Type B pancreatic cell (in vitro differentiated cells): ENCODE measurements around the gene PARP6. TPM values are rescaled to one million over a fixed set of nuclear protein-coding genes. Genes with fewer than 3 reads are reported as not detected.

Experiments used
- DNase-seq: peaks from one replicate; pipeline ENCODE4 v3.0.0; 2021; ENCODE audit warnings: mixed read lengths; ENCODE audit not compliant: unreplicated experiment; ENCODE audit errors: extremely low spot score
- H3K27ac Mint-ChIP-seq: 2 replicates; pipeline ENCODE4 v1.8.0; 2021; ENCODE audit warnings: mild to moderate bottlenecking, mixed read lengths
- H3K27me3 Mint-ChIP-seq: 2 replicates; pipeline ENCODE4 v1.8.0; 2021; ENCODE audit warnings: mixed read lengths
- H3K36me3 Mint-ChIP-seq: 2 replicates; pipeline ENCODE4 v1.8.0; 2021; ENCODE audit warnings: mixed read lengths
- H3K4me1 Mint-ChIP-seq: one replicate; pipeline ENCODE4 v1.8.0; 2021; ENCODE audit warnings: mixed read lengths; ENCODE audit not compliant: unreplicated experiment
- H3K4me3 Mint-ChIP-seq: 2 replicates; pipeline ENCODE4 v1.8.0; 2021; ENCODE audit warnings: mild to moderate bottlenecking, mixed read lengths
- H3K9me3 Mint-ChIP-seq: 2 replicates; pipeline ENCODE4 v1.8.0; 2021; ENCODE audit warnings: mixed read lengths
- CTCF ChIP-seq: fragments of 200-600 bp; sonication (generic); conservative IDR thresholded peaks from 2 replicates; pipeline ENCODE4 v1.5.0; 2021; ENCODE audit warnings: antibody characterized with exemption, mild to moderate bottlenecking
- total RNA-seq: library from RNA; stranded (reverse); gene quantifications from 2 replicates; pipeline ENCODE4 v1.2.1, GENCODE V29; 2021; ENCODE audit warnings: low replicate concordance

PARP6 gene
- total RNA-seq, 1 donor from 2014 or later = 97.5 TPM

GRCh38 chr15:72231833-72232478 lies 40.4 kb downstream of the PARP6 start:
- peak overlapping the region; percentile 100 for H3K4me3 Mint-ChIP-seq
- H3K27ac Mint-ChIP-seq = peak overlapping the region; percentile 99
- no peak for DNase-seq
- no peaks in the 10 kb centered on the region for H3K27me3 Mint-ChIP-seq
- H3K36me3 Mint-ChIP-seq = peaks cover 10% of the 10 kb centered on the region
- no peak for TF ChIP-seq CTCF
- H3K4me1 Mint-ChIP-seq = peaks cover 33% of the 10 kb centered on the region
- no peaks in the 10 kb centered on the region for H3K9me3 Mint-ChIP-seq

GRCh38 chr15:72231066-72231832 lies 41.1 kb downstream of the PARP6 start, which contains the start of gene PKM:
PKM (minus strand) TSS chr15:72231190; CDS start chr15:72219097, 12,093 bp downstream.
- no peaks in the 10 kb centered on the region for H3K27me3 Mint-ChIP-seq
- peak; percentile 98 for DNase-seq

GRCh38 chr15:72230197-72231065 lies 41.9 kb downstream of the PARP6 start:
- H3K27ac Mint-ChIP-seq = peak overlapping the region; percentile 99
- peak overlapping the region; percentile 100 for H3K4me3 Mint-ChIP-seq
- no peaks in the 10 kb centered on the region for H3K9me3 Mint-ChIP-seq
- peak; percentile 91 for DNase-seq
- no peaks in the 10 kb centered on the region for H3K27me3 Mint-ChIP-seq
- peaks cover 44% of the 10 kb centered on the region for H3K4me1 Mint-ChIP-seq
- peaks cover 15% of the 10 kb centered on the region for H3K36me3 Mint-ChIP-seq
- peak; percentile 12 for TF ChIP-seq CTCF

More at GRCh38 chr15:72231066-72231832, 41.1 kb downstream of the PARP6 start, which contains the start of gene PKM:
- H3K36me3 Mint-ChIP-seq = peaks cover 14% of the 10 kb centered on the region
- no peaks in the 10 kb centered on the region for H3K9me3 Mint-ChIP-seq
- peak within 1 kb of the TSS; percentile 100 for H3K4me3 Mint-ChIP-seq
- TF ChIP-seq CTCF = no peak
- peak within 1 kb of the TSS; percentile 99 for H3K27ac Mint-ChIP-seq
- H3K4me1 Mint-ChIP-seq = peaks cover 38% of the 10 kb centered on the region

- peaks cover 17% of the 10 kb centered on the region for H3K36me3 Mint-ChIP-seq
- H3K4me3 Mint-ChIP-seq = peak overlapping the region; percentile 95
- no peaks in the 10 kb centered on the region for H3K27me3 Mint-ChIP-seq
- peak; percentile 47 for TF ChIP-seq CTCF
- DNase-seq = no peak
- H3K9me3 Mint-ChIP-seq = no peaks in the 10 kb centered on the region
- H3K27ac Mint-ChIP-seq = peak overlapping the region; percentile 95
- H3K4me1 Mint-ChIP-seq = peaks cover 46% of the 10 kb centered on the region
Measured at GRCh38 chr15:72229947-72230196, 42.5 kb downstream of the PARP6 start.

GRCh38 chr15:72229076-72229946 lies 43.0 kb downstream of the PARP6 start:
- Mint-ChIP-seq H3K9me3 (no peaks in the 10 kb centered on the region), H3K36me3 (peaks cover 18% of the 10 kb centered on the region), H3K27ac (peak overlapping the region; percentile 95), H3K4me3 (peak overlapping the region; percentile 95), H3K27me3 (no peaks in the 10 kb centered on the region), H3K4me1 (peaks cover 48% of the 10 kb centered on the region)
- TF ChIP-seq CTCF = no peak
- DNase-seq = no peak
